Measurements from ENCODE around the gene PPP5C.
A peak's percentile ranks its signal among the peaks of the same experiment; 100 is the strongest.
"Not testable (repeated sequence)": the region's sequence is repeated elsewhere in the genome, so short reads cannot be mapped to it uniquely, and the experiment has no call there.

PPP5C gene

GRCh38 chr19:46365561-46365960 is 18.7 kb downstream of the PPP5C start:
- no peak overlapping the region for H3K4me3 Mint-ChIP-seq
- no peak overlapping the region for H3K27ac Mint-ChIP-seq
- no peak for DNase-seq (ENCODE audit: low spot score)
- H3K36me3 Mint-ChIP-seq (ENCODE audit: low read depth), result peaks cover 25% of the 10 kb centered on the region
- no peaks in the 10 kb centered on the region for H3K9me3 Mint-ChIP-seq
- H3K4me1 Mint-ChIP-seq (ENCODE audit: low read depth), result peaks cover 18% of the 10 kb centered on the region
- no peaks in the 10 kb centered on the region for H3K27me3 Mint-ChIP-seq (ENCODE audit: low read depth)

DNA sequence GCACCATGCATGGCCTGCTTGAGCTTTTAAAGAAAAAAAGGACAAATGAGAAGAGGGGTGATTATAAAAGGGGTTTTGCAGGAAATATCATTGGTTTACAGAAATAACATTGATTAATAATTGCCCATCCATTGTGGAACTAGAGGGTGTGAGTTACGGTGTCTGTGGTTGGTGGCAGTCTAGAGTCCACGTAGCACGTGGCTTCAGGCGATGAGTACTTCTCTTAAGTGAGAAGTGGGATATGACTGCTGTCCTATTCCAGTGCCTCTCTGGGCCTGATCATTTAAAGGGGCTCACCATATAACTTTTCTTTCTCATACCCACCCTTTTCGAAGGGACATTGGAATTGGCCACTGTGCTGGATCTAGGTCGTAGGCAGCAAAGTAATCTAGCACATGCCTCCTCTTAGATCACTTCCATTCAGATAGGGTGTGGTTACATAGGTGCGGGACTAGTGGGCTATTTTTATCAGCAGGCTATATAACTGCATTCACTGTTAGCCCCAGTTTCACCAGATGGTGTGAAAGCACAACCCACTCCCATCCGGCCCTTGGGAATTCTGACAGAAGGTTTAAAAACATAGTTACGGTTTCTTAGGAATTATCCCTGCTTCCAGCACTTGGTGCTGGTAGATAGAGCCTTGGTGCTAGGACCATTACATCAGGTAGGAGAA is 19.9 kb downstream of the PPP5C start:
- no peak for DNase-seq (ENCODE audit: low spot score)
- no peaks in the 10 kb centered on the region for H3K27me3 Mint-ChIP-seq (ENCODE audit: low read depth)
- H3K27ac Mint-ChIP-seq, result no peak overlapping the region
- H3K9me3 Mint-ChIP-seq, result no peaks in the 10 kb centered on the region
- peaks cover 24% of the 10 kb centered on the region for H3K36me3 Mint-ChIP-seq (ENCODE audit: low read depth)
- H3K4me1 Mint-ChIP-seq (ENCODE audit: low read depth), result peaks cover 20% of the 10 kb centered on the region
- no peak overlapping the region for H3K4me3 Mint-ChIP-seq

GRCh38 chr19:46367426-46367825 is 20.5 kb downstream of the PPP5C start:
- no peak overlapping the region for H3K27ac Mint-ChIP-seq
- H3K4me1 Mint-ChIP-seq (ENCODE audit: low read depth), result peaks cover 24% of the 10 kb centered on the region
- DNase-seq (ENCODE audit: low spot score), result no peak
- H3K36me3 Mint-ChIP-seq (ENCODE audit: low read depth), result peaks cover 22% of the 10 kb centered on the region
- no peaks in the 10 kb centered on the region for H3K9me3 Mint-ChIP-seq
- no peak overlapping the region for H3K4me3 Mint-ChIP-seq
- no peaks in the 10 kb centered on the region for H3K27me3 Mint-ChIP-seq (ENCODE audit: low read depth)

DNA sequence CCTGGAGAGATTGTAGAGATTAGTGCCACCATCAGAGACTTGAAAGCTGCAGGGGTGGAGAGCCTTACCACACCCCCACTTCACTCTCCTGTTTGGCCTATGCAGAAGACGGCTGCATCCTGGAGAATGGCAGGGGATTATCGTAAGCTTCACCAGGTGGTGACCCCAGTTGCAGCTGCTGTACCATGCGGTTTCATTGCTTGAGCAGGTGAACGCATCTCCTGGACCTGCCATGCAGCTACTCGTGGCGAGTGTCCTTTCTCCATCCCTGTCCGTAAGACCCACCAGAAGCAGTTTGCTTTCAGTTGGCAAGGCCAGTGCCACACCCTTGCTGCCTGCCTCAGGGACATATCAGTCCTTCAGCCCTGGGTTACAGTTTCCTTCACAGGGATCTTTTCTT is 21.2 kb downstream of the PPP5C start:
- Mint-ChIP-seq H3K4me1 (ENCODE audit: low read depth) (peaks cover 24% of the 10 kb centered on the region), H3K36me3 (ENCODE audit: low read depth) (peaks cover 22% of the 10 kb centered on the region), H3K9me3 (no peaks in the 10 kb centered on the region), H3K4me3 (no peak overlapping the region), H3K27ac (no peak overlapping the region), H3K27me3 (ENCODE audit: low read depth) (no peaks in the 10 kb centered on the region)
- DNase-seq (ENCODE audit: low spot score), result no peak

DNA sequence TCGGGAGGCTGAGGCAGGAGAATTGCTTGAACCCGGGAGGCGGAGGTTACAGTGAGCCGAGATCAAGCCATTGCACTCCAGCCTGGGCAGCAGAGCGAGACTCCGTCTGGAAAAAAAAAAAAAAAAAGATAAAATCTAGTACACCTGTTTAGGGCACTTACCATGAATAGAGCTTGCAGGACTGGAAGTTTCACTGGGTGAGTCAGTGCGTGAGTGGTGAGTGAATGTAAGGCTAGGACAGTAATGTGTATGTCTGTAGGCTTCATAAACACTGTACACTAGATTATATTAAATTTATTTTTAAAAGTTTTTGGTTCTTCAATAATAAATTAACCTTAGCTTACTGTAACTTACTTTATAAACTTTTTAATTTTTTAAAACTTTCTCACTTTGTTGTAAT is 22.9 kb downstream of the PPP5C start:
- H3K27ac Mint-ChIP-seq, result no peak overlapping the region
- peaks cover 14% of the 10 kb centered on the region for H3K36me3 Mint-ChIP-seq (ENCODE audit: low read depth)
- H3K27me3 Mint-ChIP-seq (ENCODE audit: low read depth), result no peaks in the 10 kb centered on the region
- H3K4me1 Mint-ChIP-seq (ENCODE audit: low read depth), result peaks cover 15% of the 10 kb centered on the region
- no peaks in the 10 kb centered on the region for H3K9me3 Mint-ChIP-seq
- no peak for DNase-seq (ENCODE audit: low spot score)
- no peak overlapping the region for H3K4me3 Mint-ChIP-seq

DNA sequence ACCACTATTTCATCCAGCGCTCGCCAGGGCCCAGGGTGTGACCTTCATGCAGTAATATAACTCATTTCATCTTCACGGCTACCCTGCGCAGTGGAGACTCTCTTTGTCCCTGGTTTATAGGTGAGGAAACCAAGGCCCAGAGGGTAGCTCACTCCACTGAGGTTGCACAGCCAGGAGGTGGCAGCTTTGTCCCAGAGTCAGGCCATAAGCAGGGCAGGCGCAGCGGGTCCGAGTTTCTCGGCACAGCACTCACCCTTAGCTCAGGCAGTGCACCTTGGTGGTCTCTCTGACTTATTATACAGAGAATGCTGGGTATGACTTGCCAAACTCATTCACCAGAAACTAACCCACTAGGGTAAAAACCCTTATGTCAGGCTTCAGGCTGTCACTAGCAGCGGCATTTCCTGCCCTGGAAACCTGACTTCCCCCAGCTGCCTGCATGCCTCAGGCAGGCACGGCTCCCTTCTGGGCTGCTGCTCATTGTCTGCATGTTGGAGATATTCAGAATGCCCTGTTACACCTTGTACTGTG is 24.5 kb downstream of the PPP5C start:
- Mint-ChIP-seq H3K27me3 (ENCODE audit: low read depth) (no peaks in the 10 kb centered on the region), H3K9me3 (no peaks in the 10 kb centered on the region), H3K36me3 (ENCODE audit: low read depth) (peaks cover 16% of the 10 kb centered on the region), H3K4me1 (ENCODE audit: low read depth) (peaks cover 15% of the 10 kb centered on the region), H3K27ac (peak overlapping the region; percentile 6), H3K4me3 (no peak overlapping the region)
- DNase-seq (ENCODE audit: low spot score), result no peak

DNA sequence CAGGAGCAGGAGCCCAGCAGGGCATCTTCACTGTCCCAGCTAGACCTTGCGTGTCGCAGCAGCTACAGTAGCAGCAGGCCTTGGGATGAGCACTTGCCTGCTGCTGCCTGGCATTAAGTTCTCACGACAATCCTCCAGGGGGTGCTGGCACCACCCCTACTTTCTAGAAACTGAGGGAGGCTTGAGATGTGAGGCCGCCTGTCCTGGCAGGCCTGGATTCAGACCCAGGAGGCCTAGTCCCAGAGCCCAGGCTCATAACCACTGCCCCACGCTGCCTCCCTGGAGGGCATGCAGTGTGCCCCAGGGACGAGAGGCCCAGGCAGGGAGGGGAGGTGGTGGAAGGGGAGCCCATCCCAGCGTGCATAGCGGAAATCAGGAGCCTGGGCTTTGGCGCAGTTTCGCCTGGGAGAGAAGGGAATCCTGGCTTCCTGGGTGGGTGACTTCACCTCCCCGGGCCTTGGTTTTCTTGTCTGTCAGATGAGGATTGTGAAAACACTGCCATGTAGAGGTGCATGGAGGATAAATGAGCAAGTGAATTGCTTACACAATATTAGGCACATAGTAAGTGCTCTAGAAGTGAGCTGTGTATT is 26.1 kb downstream of the PPP5C start:
- DNase-seq (ENCODE audit: low spot score), result no peak
- Mint-ChIP-seq H3K27ac (no peak overlapping the region), H3K27me3 (ENCODE audit: low read depth) (no peaks in the 10 kb centered on the region), H3K36me3 (ENCODE audit: low read depth) (peaks cover 21% of the 10 kb centered on the region), H3K4me1 (ENCODE audit: low read depth) (peaks cover 15% of the 10 kb centered on the region), H3K9me3 (no peaks in the 10 kb centered on the region), H3K4me3 (no peak overlapping the region)

- no peak for DNase-seq (ENCODE audit: low spot score)
- Mint-ChIP-seq H3K36me3 (ENCODE audit: low read depth) (peaks cover 25% of the 10 kb centered on the region), H3K4me3 (no peak overlapping the region), H3K27me3 (ENCODE audit: low read depth) (no peaks in the 10 kb centered on the region), H3K4me1 (ENCODE audit: low read depth) (peaks cover 15% of the 10 kb centered on the region), H3K27ac (peak overlapping the region; percentile 11), H3K9me3 (no peaks in the 10 kb centered on the region)
Measured at GRCh38 chr19:46373491-46374359, 26.8 kb downstream of the PPP5C start.

- H3K4me3 Mint-ChIP-seq, result no peak overlapping the region
- H3K4me1 Mint-ChIP-seq (ENCODE audit: low read depth), result peaks cover 16% of the 10 kb centered on the region
Measured at GRCh38 chr19:46374536-46375475, 27.9 kb downstream of the PPP5C start.

DNA sequence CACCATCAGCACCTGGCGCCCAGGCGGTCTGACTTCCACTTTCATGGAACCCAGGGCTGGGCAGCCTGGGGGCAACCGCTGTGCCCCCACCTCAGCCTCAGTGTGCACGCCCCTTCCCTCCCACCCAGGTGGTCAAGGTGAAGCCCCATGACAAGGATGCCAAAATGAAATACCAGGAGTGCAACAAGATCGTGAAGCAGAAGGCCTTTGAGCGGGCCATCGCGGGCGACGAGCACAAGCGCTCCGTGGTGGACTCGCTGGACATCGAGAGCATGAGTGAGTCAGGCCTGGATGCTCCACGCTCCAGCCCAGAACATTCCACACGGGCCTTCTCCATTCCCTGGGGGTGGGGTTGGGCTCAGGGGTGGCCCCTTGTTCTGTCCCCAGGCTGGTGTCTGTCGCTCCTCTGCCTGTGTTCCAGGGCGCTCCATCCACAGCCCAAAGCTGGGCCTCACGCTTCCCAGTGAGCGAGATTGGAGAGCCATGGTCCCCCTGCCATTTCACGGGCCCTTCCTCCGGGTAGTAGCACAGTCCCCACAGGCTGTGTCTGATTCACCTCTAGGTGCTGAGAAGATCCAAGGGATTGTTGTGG is 28.7 kb downstream of the PPP5C start:
- DNase-seq (ENCODE audit: low spot score); H3K4me3 Mint-ChIP-seq; H3K27ac Mint-ChIP-seq; H3K9me3 Mint-ChIP-seq; H3K27me3 Mint-ChIP-seq (ENCODE audit: low read depth): not testable (repeated sequence)
- peaks cover 32% of the 10 kb centered on the region for H3K36me3 Mint-ChIP-seq (ENCODE audit: low read depth)
- H3K4me1 Mint-ChIP-seq (ENCODE audit: low read depth), result peaks cover 16% of the 10 kb centered on the region

More at GRCh38 chr19:46374536-46375475, 27.9 kb downstream of the PPP5C start:
- H3K27ac Mint-ChIP-seq, result no peak overlapping the region
- H3K27me3 Mint-ChIP-seq (ENCODE audit: low read depth), result no peaks in the 10 kb centered on the region
- no peaks in the 10 kb centered on the region for H3K9me3 Mint-ChIP-seq
- no peak for DNase-seq (ENCODE audit: low spot score)
- peaks cover 28% of the 10 kb centered on the region for H3K36me3 Mint-ChIP-seq (ENCODE audit: low read depth)

GRCh38 chr19:46376241-46377153 is 29.6 kb downstream of the PPP5C start:
- no peaks in the 10 kb centered on the region for H3K9me3 Mint-ChIP-seq
- no peaks in the 10 kb centered on the region for H3K27me3 Mint-ChIP-seq (ENCODE audit: low read depth)
- no peak overlapping the region for H3K27ac Mint-ChIP-seq
- peaks cover 11% of the 10 kb centered on the region for H3K4me1 Mint-ChIP-seq (ENCODE audit: low read depth)
- H3K36me3 Mint-ChIP-seq (ENCODE audit: low read depth), result peaks cover 37% of the 10 kb centered on the region
- no peak overlapping the region for H3K4me3 Mint-ChIP-seq
- no peak for DNase-seq (ENCODE audit: low spot score)

DNA sequence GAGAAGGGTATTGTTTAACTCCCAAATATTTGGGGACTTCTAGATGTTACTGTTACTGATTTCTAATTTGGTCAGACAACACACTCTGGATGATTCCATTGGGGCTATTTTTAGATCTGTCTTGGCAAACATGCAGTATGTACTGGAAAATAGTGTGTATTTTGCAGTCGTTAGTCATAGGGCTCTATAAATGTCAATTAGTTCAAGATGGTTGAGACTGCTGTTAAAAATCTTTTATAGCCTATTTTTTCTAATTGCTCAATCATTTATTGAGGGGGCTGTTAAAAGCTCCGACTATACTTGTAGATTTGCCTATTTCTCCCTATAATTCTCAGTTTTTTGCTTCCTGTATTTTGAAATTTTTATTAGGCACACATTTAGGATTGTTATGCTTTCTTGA is 31.4 kb downstream of the PPP5C start:
- H3K36me3 Mint-ChIP-seq (ENCODE audit: low read depth), result peaks cover 42% of the 10 kb centered on the region
- H3K27ac Mint-ChIP-seq, result no peak overlapping the region
- no peak overlapping the region for H3K4me3 Mint-ChIP-seq

More for the DNA sequence above, 31.4 kb downstream of the PPP5C start:
- no peaks in the 10 kb centered on the region for H3K9me3 Mint-ChIP-seq
- no peaks in the 10 kb centered on the region for H3K27me3 Mint-ChIP-seq (ENCODE audit: low read depth)
- no peak for DNase-seq (ENCODE audit: low spot score)
- peaks cover 2% of the 10 kb centered on the region for H3K4me1 Mint-ChIP-seq (ENCODE audit: low read depth)

Data from T-helper 2 cell treated with Interferon-gamma antibody and Interleukin-4, amounts not matched to agents 5 μg/mL and 100 μg/mL, for 36 hours (primary cell).